B cell (primary cell): ENCODE results near the gene MAP2K7. TPM values are rescaled to one million over a fixed set of nuclear protein-coding genes. Genes with fewer than 3 reads are reported as not detected.
A peak's percentile ranks its signal among the peaks of the same experiment; 100 is the strongest.

Experiments
- ATAC-seq: fragments of 200-7000 bp; cut with Tn5 transposase; one replicate; pipeline ENCODE4 v1.10.0; 2021; ENCODE audit warnings: low read depth, mild to moderate bottlenecking, moderate number of reproducible peaks, moderate library complexity
- CTCF ChIA-PET: fragments of 350-600 bp; sonication (Branson Sonifier 250); formaldehyde crosslinking; loops from one replicate; lab custom pipeline; 2021; ENCODE audit warnings: antibody characterized with exemption, inconsistent platforms; lab: Charles Lee
- POLR2A ChIA-PET: fragments of 350-600 bp; sonication (Branson Sonifier 250); formaldehyde crosslinking; loops from one replicate; lab custom pipeline; 2021; ENCODE audit warnings: antibody characterized with exemption; lab: Charles Lee
- DNase-seq: peaks from one replicate; pipeline ENCODE4 v3.0.0; 2013
- H2AFZ ChIP-seq: 2 replicates; pipeline ENCODE4 v1.6.1; 2012; ENCODE audit warnings: mild to moderate bottlenecking, low read depth, low read length; ENCODE audit not compliant: insufficient read depth, poor library complexity, severe bottlenecking
- H3K27ac ChIP-seq, 2 donors: 1 replicate in 1 of 2; 2 replicates in 1 of 2; pipeline ENCODE4 v1.5.1; 2012 to 2013; ENCODE audit warnings: low read length in 2 of 2, mild to moderate bottlenecking in 2 of 2, moderate library complexity in 1 of 2
- H3K27me3 ChIP-seq, 4 experiments: fragments of 200-600 bp in 1 of 4; sonication (generic) in 1 of 4; replicated peaks in 1 of 4; 1 replicate in 2 of 4; 2 replicates in 2 of 4; pipeline versions ENCODE4 v1.6.1 to v1.7.0; 2013 to 2016; ENCODE audit warnings: low read length in 3 of 4, mild to moderate bottlenecking in 2 of 4, mixed read lengths in 1 of 4, moderate library complexity in 1 of 4; ENCODE audit not compliant: insufficient read depth in 4 of 4, control insufficient read depth in 3 of 4; ENCODE audit errors: control extremely low read depth in 1 of 4
- H3K36me3 ChIP-seq, 2 experiments: replicated peaks in 1 of 2; 1 replicate in 1 of 2; 2 replicates in 1 of 2; pipeline versions ENCODE4 v1.6.1 to v1.7.1; 2013; ENCODE audit warnings: low read length in 1 of 2; ENCODE audit not compliant: insufficient read depth in 2 of 2, control insufficient read depth in 1 of 2; ENCODE audit errors: control extremely low read depth in 1 of 2, extremely low read depth in 1 of 2
- H3K4me1 ChIP-seq, 2 donors: fragments of 200-600 bp in 1 of 2; sonication (generic) in 1 of 2; 1 replicate in 1 of 2; 2 replicates in 1 of 2; pipeline versions ENCODE4 v1.5.1 to v1.6.1; 2013 to 2017; ENCODE audit warnings: low read length in 2 of 2; ENCODE audit not compliant: control insufficient read depth in 2 of 2, insufficient read depth in 2 of 2
- H3K4me2 ChIP-seq: replicated peaks from 2 replicates; pipeline ENCODE3; 2012; ENCODE audit warnings: mild to moderate bottlenecking, low read depth, low read length; ENCODE audit not compliant: poor library complexity, severe bottlenecking
- H3K4me3 ChIP-seq, 5 experiments: fragments of 200-600 bp in 1 of 5; sonication (generic) in 1 of 5; 1 replicate in 3 of 5; 2 replicates in 2 of 5; pipeline versions ENCODE4 v1.5.1 to v1.7.0; 2011 to 2016; ENCODE audit warnings: low read length in 4 of 5, mild to moderate bottlenecking in 4 of 5, low read depth in 2 of 5, control low read depth in 1 of 5, moderate library complexity in 1 of 5; ENCODE audit not compliant: insufficient read depth in 1 of 5; ENCODE audit errors: control extremely low read depth in 1 of 5, extremely low read depth in 1 of 5
- H3K79me2 ChIP-seq: fragments of 200-600 bp; sonication (generic); one replicate; pipeline ENCODE4 v1.6.0; 2016; ENCODE audit warnings: low read length; ENCODE audit not compliant: control insufficient read depth, insufficient read depth
- H3K9ac ChIP-seq: fragments of 200-600 bp; sonication (generic); 2 replicates; pipeline ENCODE4 v1.6.1; 2017; ENCODE audit warnings: mild to moderate bottlenecking, low read length, moderate library complexity
- H3K9me3 ChIP-seq, 3 donors: one replicate each; pipeline versions ENCODE4 v1.6.1 to v1.7.1; 2013; ENCODE audit warnings: low read length in 2 of 3; ENCODE audit not compliant: control insufficient read depth in 2 of 3, insufficient read depth in 1 of 3; ENCODE audit errors: control extremely low read depth in 1 of 3
- H4K20me1 ChIP-seq: 2 replicates; pipeline ENCODE4 v1.6.0; 2012; ENCODE audit warnings: mild to moderate bottlenecking, low read length; ENCODE audit not compliant: insufficient read depth, control insufficient read depth, poor library complexity, severe bottlenecking
- H3K27ac Mint-ChIP-seq: one replicate; pipeline ENCODE4 v1.8.0; 2021; ENCODE audit warnings: mixed read lengths
- H3K27me3 Mint-ChIP-seq: one replicate; pipeline ENCODE4 v1.8.0; 2021; ENCODE audit warnings: mixed read lengths
- H3K4me1 Mint-ChIP-seq: one replicate; pipeline ENCODE4 v1.8.0; 2021; ENCODE audit warnings: mixed read lengths
- H3K4me3 Mint-ChIP-seq: one replicate; pipeline ENCODE4 v1.8.0; 2021; ENCODE audit warnings: mixed read lengths
- H3K9me3 Mint-ChIP-seq: one replicate; pipeline ENCODE4 v1.8.0; 2022; ENCODE audit warnings: mixed read lengths; ENCODE audit not compliant: insufficient read depth
- EZH2 ChIP-seq: IDR thresholded peaks from 2 replicates; pipeline ENCODE4 v1.6.1; 2012; ENCODE audit warnings: borderline replicate concordance, low read depth, mild to moderate bottlenecking, moderate library complexity, low read length; ENCODE audit not compliant: insufficient read depth, poor library complexity, severe bottlenecking
- WGBS: methylation state at CpG from one replicate; pipeline ENCODE4 v1.1.5; 2013; ENCODE audit warnings: missing lambda C conversion rate; ENCODE audit not compliant: insufficient coverage; 5-methylcytosine and 5-hydroxymethylcytosine counted together
- intact Hi-C: fragments of 100-400 bp; cut with micrococcal nuclease; formaldehyde crosslinking; loops from one replicate; pipeline ENCODE4 v1.10.0; 2022
- polyA plus RNA-seq: library from polyadenylated mRNA; depleted of rRNA; stranded (reverse); fragments of >200 nt; gene quantifications from 2 replicates; pipeline ENCODE4 v1.2.3, GENCODE V29; 2012
- total RNA-seq, 2 donors: library from RNA; stranded (reverse); fragments of 120-200 nt in 1 of 2; gene quantifications; 1 replicate in 1 of 2; 2 replicates in 1 of 2; pipeline versions ENCODE4 v1.2.3 to v1.2.4, GENCODE V29; 2013 to 2022
- TF ChIP-seq, protein P1 (sequence below): fragments of 200-600 bp; IDR thresholded peaks from one replicate; pipeline ENCODE4 v1.8.0; 2022; ENCODE audit warnings: antibody characterized with exemption, mild to moderate bottlenecking

Gene MAP2K7
- total and polyA plus RNA-seq, 2 donors (not counting 1 experiment from before 2014, with no cell fraction given), result 56.0 to 71.9 TPM

DNA sequence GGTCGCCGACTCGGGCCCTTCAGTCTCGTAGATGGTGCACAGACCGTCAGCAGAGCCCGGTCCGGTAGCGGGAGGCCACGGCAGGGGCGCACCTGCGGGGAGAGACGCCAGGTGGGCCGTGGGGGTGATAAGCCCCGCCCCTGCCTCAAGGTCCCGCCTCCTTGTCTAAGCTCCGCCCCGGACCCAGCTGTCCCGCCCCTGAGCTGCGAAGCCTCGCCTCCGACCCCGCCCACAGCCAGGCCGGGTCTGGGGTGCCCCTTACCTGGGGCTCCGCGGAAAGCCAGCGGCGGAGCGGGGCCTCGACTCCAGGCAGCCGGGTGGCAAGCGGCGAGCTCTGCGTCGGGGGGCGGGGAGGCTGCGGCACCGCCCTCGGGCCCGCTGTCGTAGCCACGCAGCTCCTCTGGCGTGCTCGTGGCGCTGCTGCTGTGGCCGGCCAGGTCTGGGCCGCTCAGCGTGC lies 34.2 kb upstream of the MAP2K7 start:
- no peak overlapping the region for H3K27ac ChIP-seq
- DNase-seq, result peak; percentile 92
- H3K36me3 ChIP-seq, result no peaks in the 10 kb centered on the region
- POLR2A ChIA-PET, result interaction anchor here (0.7 to 1.3 kb wide), 4 partner anchors 34 to 152 kb away, joined by 3 to 11 read pairs (median 4); partner anchors contain the start of genes MAP2K7 and TIMM44
- H3K9me3 Mint-ChIP-seq, result peaks cover 4% of the 10 kb centered on the region
- peak overlapping the region in 4 of 5 experiments; percentile 31 to 63 (median 56) for H3K4me3 ChIP-seq
- 1% methylated on average over 47 of the region's 47 CpGs for WGBS
- peak overlapping the region; percentile 74 for H3K9ac ChIP-seq
- H3K79me2 ChIP-seq, result no peaks in the 10 kb centered on the region
- peak overlapping the region; percentile 84 for H2AFZ ChIP-seq
- peak; percentile 70 for ATAC-seq
- peaks cover 30% of the 10 kb centered on the region for H3K27me3 Mint-ChIP-seq
- peaks cover 11% of the 10 kb centered on the region for H4K20me1 ChIP-seq
- no peak for TF ChIP-seq EZH2
- TF ChIP-seq, protein P1, sequence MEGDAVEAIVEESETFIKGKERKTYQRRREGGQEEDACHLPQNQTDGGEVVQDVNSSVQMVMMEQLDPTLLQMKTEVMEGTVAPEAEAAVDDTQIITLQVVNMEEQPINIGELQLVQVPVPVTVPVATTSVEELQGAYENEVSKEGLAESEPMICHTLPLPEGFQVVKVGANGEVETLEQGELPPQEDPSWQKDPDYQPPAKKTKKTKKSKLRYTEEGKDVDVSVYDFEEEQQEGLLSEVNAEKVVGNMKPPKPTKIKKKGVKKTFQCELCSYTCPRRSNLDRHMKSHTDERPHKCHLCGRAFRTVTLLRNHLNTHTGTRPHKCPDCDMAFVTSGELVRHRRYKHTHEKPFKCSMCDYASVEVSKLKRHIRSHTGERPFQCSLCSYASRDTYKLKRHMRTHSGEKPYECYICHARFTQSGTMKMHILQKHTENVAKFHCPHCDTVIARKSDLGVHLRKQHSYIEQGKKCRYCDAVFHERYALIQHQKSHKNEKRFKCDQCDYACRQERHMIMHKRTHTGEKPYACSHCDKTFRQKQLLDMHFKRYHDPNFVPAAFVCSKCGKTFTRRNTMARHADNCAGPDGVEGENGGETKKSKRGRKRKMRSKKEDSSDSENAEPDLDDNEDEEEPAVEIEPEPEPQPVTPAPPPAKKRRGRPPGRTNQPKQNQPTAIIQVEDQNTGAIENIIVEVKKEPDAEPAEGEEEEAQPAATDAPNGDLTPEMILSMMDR, result peak; percentile 61
- H3K9me3 ChIP-seq, result peaks cover 0 to 57% (median 0%) of the 10 kb centered on the region in 3 donors
- H3K4me1 Mint-ChIP-seq, result peaks cover 37% of the 10 kb centered on the region
- H3K27me3 ChIP-seq, result peaks cover 0 to 80% (median 24%) of the 10 kb centered on the region in 4 experiments
- CTCF ChIA-PET, result interaction anchor here (0.6 to 2.0 kb wide), 17 partner anchors 8 to 1408 kb away, joined by 3 to 15 read pairs (median 5); partner anchors contain the start of genes MAP2K7, SNAPC2, TIMM44 and TRAPPC5
- peak overlapping the region; percentile 46 for H3K27ac Mint-ChIP-seq
- peak overlapping the region; percentile 98 for H3K4me2 ChIP-seq
- peak overlapping the region; percentile 80 for H3K4me3 Mint-ChIP-seq
- intact Hi-C loops, result loop anchor here (1.0 to 2.0 kb wide), 3 partner anchors 34 to 73 kb away; partner anchors contain the start of genes MAP2K7 and TIMM44
- H3K4me1 ChIP-seq, result peaks cover 43 to 50% of the 10 kb centered on the region in 2 donors
